ENCODE measurements around the gene IL1RAPL1. TPM values are rescaled to one million over a fixed set of nuclear protein-coding genes. Genes with fewer than 3 reads are reported as not detected.

The IL1RAPL1 gene
- total RNA-seq, 1 donor from 2014 or later, result 2.7 TPM

- no peak overlapping the region for H3K4me3 Mint-ChIP-seq
- H3K36me3 Mint-ChIP-seq (ENCODE audit: low read depth), result no peaks in the 10 kb centered on the region
- TF ChIP-seq CTCF (conservative IDR thresholded peaks at IDR 0.05), result no peak
- no peak overlapping the region for H3K27ac Mint-ChIP-seq (ENCODE audit: unreplicated experiment)
- no peak for DNase-seq (ENCODE audit: low read depth, low spot score)
- peaks cover 9% of the 10 kb centered on the region for H3K27me3 Mint-ChIP-seq (ENCODE audit: low read depth)
- H3K9me3 Mint-ChIP-seq, result no peaks in the 10 kb centered on the region
- no peaks in the 10 kb centered on the region for H3K4me1 Mint-ChIP-seq
Measured at GRCh38 chrX:28585767-28586166, 1.5 kb upstream of the IL1RAPL1 start.

GRCh38 chrX:28586286-28586685 lies 960 bp upstream of the IL1RAPL1 start:
- TF ChIP-seq CTCF (conservative IDR thresholded peaks at IDR 0.05), result no peak
- H3K4me1 Mint-ChIP-seq, result peaks cover 1% of the 10 kb centered on the region
- H3K27ac Mint-ChIP-seq (ENCODE audit: unreplicated experiment), result no peak overlapping the region
- peak; percentile 38 for DNase-seq (ENCODE audit: low read depth, low spot score)
- H3K27me3 Mint-ChIP-seq (ENCODE audit: low read depth), result peaks cover 9% of the 10 kb centered on the region
- no peak overlapping the region for H3K4me3 Mint-ChIP-seq
- no peaks in the 10 kb centered on the region for H3K36me3 Mint-ChIP-seq (ENCODE audit: low read depth)
- H3K9me3 Mint-ChIP-seq, result no peaks in the 10 kb centered on the region

DNA sequence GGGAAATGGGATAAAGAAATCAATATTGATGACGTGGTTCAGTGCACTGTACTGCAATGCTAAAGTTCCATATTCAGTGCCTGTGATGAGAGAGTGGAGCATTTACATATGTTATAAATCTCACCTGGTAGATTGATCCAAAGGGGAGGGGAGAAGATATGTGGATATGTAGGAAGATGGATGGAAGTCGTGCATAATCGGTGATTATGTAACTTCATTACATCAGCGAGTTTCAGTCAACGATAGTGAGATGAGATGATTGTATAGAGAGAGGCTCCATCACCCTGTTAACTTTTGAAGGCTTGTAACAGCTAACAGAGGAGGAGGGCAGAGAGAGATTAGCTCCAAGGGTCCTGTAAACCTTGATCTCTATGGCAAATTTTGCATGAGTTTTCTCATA lies 1.8 kb downstream of the IL1RAPL1 start:
- Mint-ChIP-seq H3K27ac (ENCODE audit: unreplicated experiment) (no peak overlapping the region), H3K9me3 (no peaks in the 10 kb centered on the region), H3K4me1 (peaks cover 16% of the 10 kb centered on the region), H3K36me3 (ENCODE audit: low read depth) (no peaks in the 10 kb centered on the region), H3K4me3 (no peak overlapping the region), H3K27me3 (ENCODE audit: low read depth) (peaks cover 9% of the 10 kb centered on the region)
- DNase-seq (ENCODE audit: low read depth, low spot score), result no peak
- TF ChIP-seq CTCF (conservative IDR thresholded peaks at IDR 0.05), result no peak

- peak; percentile 15 for TF ChIP-seq CTCF (conservative IDR thresholded peaks at IDR 0.05)
- Mint-ChIP-seq H3K27ac (ENCODE audit: unreplicated experiment) (no peak overlapping the region), H3K27me3 (ENCODE audit: low read depth) (peaks cover 8% of the 10 kb centered on the region), H3K9me3 (no peaks in the 10 kb centered on the region), H3K4me3 (no peak overlapping the region), H3K4me1 (peaks cover 21% of the 10 kb centered on the region), H3K36me3 (ENCODE audit: low read depth) (no peaks in the 10 kb centered on the region)
- DNase-seq (ENCODE audit: low read depth, low spot score), result no peak
Measured at GRCh38 chrX:28590396-28590795, 3.1 kb downstream of the IL1RAPL1 start.

DNA sequence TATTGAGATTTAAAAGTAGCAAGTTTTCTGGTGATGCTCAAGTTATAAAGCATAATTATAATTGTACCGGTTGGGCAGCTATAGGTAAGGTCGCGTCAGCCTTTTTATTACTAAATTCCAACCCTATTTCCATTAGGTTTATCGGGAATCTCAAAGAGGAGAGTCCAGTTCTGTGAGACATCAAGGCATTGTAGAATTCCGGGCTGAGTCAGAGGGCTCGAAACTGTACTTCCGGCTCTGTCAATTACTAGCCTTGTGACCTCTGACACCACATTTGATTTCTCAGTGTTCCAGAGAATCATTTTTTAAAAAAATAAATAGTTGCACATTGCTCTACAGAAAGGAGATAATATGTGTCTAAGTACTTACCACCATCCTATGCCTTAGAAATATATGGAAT lies 4.3 kb downstream of the IL1RAPL1 start:
- H3K27me3 Mint-ChIP-seq (ENCODE audit: low read depth), result no peaks in the 10 kb centered on the region
- TF ChIP-seq CTCF (conservative IDR thresholded peaks at IDR 0.05), result no peak
- no peaks in the 10 kb centered on the region for H3K9me3 Mint-ChIP-seq
- no peak for DNase-seq (ENCODE audit: low read depth, low spot score)
- no peaks in the 10 kb centered on the region for H3K36me3 Mint-ChIP-seq (ENCODE audit: low read depth)
- H3K27ac Mint-ChIP-seq (ENCODE audit: unreplicated experiment), result peak overlapping the region; percentile 74
- peak overlapping the region; percentile 53 for H3K4me3 Mint-ChIP-seq
- H3K4me1 Mint-ChIP-seq, result peaks cover 21% of the 10 kb centered on the region

DNA sequence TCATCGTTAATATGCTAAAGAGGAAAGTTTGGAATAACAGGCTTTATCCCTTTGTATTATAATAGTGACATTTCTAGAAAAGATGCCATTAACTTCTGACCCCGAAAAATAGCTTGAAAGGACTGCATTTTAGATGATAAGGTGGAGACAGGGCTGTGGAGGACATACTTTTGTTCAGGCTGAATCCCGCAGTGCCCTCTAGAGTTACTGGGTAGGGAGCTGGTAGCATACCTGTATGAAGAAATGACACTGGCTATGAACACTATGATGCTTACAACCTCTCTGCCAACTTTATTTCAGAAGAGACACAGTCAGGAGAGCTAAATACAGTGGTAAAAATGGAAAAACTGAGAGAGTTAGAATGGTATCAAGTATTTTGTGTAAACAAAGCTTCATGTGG lies 8.1 kb downstream of the IL1RAPL1 start:
- peaks cover 7% of the 10 kb centered on the region for H3K9me3 Mint-ChIP-seq
- DNase-seq (ENCODE audit: low read depth, low spot score), result no peak
- H3K27me3 Mint-ChIP-seq (ENCODE audit: low read depth), result no peaks in the 10 kb centered on the region
- no peak overlapping the region for H3K4me3 Mint-ChIP-seq
- H3K27ac Mint-ChIP-seq (ENCODE audit: unreplicated experiment), result no peak overlapping the region
- H3K4me1 Mint-ChIP-seq, result peaks cover 31% of the 10 kb centered on the region
- no peak for TF ChIP-seq CTCF (conservative IDR thresholded peaks at IDR 0.05)
- no peaks in the 10 kb centered on the region for H3K36me3 Mint-ChIP-seq (ENCODE audit: low read depth)
